ENCODE measurements around the gene GTF2A1. TPM values are rescaled to one million over a fixed set of nuclear protein-coding genes. Genes with fewer than 3 reads are reported as not detected.

GTF2A1 gene
- total RNA-seq, 1 experiment from 2014 or later: 49.0 TPM

- Mint-ChIP-seq H3K27ac (no peak overlapping the region), H3K27me3 (ENCODE audit: low read depth) (no peaks in the 10 kb centered on the region)
- no peak for ATAC-seq
These were observed 73.4 kb downstream of the GTF2A1 start for GRCh38 chr14:81147140-81147897.

More at GRCh38 chr14:81147140-81147897, 73.4 kb downstream of the GTF2A1 start:
- no peak for DNase-seq (ENCODE audit: low spot score)
- POLR2A ChIA-PET: no interaction called here
- Mint-ChIP-seq H3K4me3 (no peak overlapping the region), H3K4me1 (no peaks in the 10 kb centered on the region), H3K9me3 (no peaks in the 10 kb centered on the region), H3K36me3 (no peaks in the 10 kb centered on the region)
- no peak for TF ChIP-seq NR2C2 (CRISPR knock-in tag; IDR thresholded peaks at IDR 0.05)
- TF ChIP-seq ZNF121 (CRISPR knock-in tag; IDR thresholded peaks at IDR 0.05): no peak
- no peak for TF ChIP-seq ZNF416 (CRISPR knock-in tag; IDR thresholded peaks at IDR 0.05)
- TF ChIP-seq AR (CRISPR knock-in tag; IDR thresholded peaks at IDR 0.05): no peak
- TF ChIP-seq RELA (CRISPR knock-in tag; IDR thresholded peaks at IDR 0.05; ENCODE audit: borderline replicate concordance): no peak
- TF ChIP-seq GABPB1 (CRISPR knock-in tag; IDR thresholded peaks at IDR 0.05): no peak
- TF ChIP-seq, protein P1, sequence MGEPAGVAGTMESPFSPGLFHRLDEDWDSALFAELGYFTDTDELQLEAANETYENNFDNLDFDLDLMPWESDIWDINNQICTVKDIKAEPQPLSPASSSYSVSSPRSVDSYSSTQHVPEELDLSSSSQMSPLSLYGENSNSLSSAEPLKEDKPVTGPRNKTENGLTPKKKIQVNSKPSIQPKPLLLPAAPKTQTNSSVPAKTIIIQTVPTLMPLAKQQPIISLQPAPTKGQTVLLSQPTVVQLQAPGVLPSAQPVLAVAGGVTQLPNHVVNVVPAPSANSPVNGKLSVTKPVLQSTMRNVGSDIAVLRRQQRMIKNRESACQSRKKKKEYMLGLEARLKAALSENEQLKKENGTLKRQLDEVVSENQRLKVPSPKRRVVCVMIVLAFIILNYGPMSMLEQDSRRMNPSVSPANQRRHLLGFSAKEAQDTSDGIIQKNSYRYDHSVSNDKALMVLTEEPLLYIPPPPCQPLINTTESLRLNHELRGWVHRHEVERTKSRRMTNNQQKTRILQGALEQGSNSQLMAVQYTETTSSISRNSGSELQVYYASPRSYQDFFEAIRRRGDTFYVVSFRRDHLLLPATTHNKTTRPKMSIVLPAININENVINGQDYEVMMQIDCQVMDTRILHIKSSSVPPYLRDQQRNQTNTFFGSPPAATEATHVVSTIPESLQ (CRISPR knock-in tag; IDR thresholded peaks at IDR 0.05): no peak
- no peak for TF ChIP-seq USF2 (CRISPR knock-in tag; IDR thresholded peaks at IDR 0.05)
- TF ChIP-seq TP53 (CRISPR knock-in tag; IDR thresholded peaks at IDR 0.05): no peak
- TF ChIP-seq, protein P2, sequence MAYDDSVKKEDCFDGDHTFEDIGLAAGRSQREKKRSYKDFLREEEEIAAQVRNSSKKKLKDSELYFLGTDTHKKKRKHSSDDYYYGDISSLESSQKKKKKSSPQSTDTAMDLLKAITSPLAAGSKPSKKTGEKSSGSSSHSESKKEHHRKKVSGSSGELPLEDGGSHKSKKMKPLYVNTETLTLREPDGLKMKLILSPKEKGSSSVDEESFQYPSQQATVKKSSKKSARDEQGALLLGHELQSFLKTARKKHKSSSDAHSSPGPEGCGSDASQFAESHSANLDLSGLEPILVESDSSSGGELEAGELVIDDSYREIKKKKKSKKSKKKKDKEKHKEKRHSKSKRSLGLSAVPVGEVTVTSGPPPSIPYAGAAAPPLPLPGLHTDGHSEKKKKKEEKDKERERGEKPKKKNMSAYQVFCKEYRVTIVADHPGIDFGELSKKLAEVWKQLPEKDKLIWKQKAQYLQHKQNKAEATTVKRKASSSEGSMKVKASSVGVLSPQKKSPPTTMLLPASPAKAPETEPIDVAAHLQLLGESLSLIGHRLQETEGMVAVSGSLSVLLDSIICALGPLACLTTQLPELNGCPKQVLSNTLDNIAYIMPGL (CRISPR knock-in tag; IDR thresholded peaks at IDR 0.05): no peak
- TF ChIP-seq, protein P3, sequence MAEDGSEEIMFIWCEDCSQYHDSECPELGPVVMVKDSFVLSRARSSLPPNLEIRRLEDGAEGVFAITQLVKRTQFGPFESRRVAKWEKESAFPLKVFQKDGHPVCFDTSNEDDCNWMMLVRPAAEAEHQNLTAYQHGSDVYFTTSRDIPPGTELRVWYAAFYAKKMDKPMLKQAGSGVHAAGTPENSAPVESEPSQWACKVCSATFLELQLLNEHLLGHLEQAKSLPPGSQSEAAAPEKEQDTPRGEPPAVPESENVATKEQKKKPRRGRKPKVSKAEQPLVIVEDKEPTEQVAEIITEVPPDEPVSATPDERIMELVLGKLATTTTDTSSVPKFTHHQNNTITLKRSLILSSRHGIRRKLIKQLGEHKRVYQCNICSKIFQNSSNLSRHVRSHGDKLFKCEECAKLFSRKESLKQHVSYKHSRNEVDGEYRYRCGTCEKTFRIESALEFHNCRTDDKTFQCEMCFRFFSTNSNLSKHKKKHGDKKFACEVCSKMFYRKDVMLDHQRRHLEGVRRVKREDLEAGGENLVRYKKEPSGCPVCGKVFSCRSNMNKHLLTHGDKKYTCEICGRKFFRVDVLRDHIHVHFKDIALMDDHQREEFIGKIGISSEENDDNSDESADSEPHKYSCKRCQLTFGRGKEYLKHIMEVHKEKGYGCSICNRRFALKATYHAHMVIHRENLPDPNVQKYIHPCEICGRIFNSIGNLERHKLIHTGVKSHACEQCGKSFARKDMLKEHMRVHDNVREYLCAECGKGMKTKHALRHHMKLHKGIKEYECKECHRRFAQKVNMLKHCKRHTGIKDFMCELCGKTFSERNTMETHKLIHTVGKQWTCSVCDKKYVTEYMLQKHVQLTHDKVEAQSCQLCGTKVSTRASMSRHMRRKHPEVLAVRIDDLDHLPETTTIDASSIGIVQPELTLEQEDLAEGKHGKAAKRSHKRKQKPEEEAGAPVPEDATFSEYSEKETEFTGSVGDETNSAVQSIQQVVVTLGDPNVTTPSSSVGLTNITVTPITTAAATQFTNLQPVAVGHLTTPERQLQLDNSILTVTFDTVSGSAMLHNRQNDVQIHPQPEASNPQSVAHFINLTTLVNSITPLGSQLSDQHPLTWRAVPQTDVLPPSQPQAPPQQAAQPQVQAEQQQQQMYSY (CRISPR knock-in tag; IDR thresholded peaks at IDR 0.05): no peak
- CTCF ChIA-PET: no interaction called here
